ENCODE results near the gene SELL.

The SELL gene

DNA sequence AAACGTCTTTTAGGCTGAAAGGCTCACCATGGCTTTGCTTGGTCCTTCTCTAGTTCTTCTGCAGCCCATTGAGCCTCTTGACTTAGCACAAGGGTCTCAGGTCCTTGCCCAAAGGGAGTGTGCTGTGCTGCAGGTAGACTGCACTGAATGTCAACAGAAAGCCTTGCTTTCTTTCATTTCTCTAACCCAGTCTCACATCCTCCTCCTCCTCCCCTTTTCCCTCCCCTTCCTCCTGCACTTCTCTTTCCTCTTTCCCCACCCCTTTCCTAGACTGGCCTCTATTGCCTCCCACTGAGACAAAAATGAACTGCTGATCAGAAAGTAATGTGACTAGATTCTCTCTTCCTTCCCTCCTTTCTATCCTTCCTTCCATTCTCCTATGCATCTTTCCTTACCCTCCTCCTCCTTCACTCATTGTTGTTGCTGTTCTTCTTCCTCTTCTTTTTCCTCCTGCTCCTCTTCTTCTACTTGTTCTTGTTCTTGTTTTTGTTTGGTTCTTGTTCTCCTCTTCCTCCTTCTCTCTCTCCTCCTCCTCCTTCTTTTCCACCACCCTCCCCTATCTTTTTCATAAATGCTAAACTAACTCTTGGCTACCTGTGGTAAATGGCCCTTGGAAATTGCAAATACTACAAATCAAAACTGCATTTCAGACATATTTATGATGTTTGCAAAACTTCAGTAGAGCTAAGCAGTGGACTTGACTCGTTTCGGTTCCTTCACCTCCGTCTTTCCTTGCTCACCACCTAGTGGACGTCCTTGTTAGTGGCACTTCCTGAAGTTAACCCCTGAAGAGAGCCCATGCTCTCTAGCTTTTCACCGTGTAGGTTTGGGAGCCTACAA, at the start of gene SELL:
Gene SELL (minus strand): TSS at position 152 of the 840 bp plus-strand sequence. CDS start 122 bp downstream, at position 30.
- peak; percentile 93 for TF ChIP-seq CTCF (IDR thresholded peaks at IDR 0.05)

DNA sequence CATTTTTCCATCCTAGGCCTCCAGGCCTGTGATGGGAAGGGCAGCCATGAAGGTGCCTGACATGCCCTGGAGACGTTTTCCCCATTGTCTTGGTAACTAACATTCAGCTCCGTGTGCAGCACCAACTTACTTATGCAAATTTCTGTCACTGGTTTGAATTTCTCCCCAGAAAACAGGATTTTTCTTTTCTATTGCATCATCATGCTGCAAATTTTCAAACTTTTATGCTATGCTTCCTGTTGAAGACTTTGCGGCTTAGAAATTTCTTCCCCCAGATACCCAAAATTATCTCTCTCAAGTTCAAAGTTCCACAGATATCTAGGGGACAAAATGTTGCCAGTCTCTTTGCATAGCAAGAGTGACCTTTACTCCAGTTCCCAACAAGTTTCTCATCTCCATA, 47.6 kb upstream of the SELL start:
- TF ChIP-seq CTCF (IDR thresholded peaks at IDR 0.05), result no peak

- TF ChIP-seq CTCF (IDR thresholded peaks at IDR 0.05), result no peak
Observed at GRCh38 chr1:169753549-169753948, 42.1 kb upstream of the SELL start.

GRCh38 chr1:169750041-169750440, 38.6 kb upstream of the SELL start:
- TF ChIP-seq CTCF (IDR thresholded peaks at IDR 0.05), result no peak

DNA sequence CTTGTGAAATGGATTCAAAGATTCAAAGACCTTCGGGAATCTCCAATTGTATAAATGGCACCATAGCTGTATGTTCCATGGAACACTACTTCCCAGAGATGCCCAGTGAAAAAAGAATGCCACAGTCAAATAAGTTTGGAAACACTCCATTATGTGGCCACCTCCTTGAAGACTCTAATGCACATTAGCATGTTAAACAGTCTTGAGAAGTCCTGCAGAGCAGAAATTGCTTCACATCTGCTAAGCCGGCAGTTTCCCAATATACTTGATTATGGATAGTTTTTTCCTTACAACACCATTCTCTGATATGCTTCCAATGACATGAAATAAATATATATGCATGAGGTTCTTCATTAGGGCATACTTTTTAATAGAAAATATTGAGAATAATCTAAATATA, 35.1 kb upstream of the SELL start:
- TF ChIP-seq CTCF (IDR thresholded peaks at IDR 0.05), result no peak

DNA sequence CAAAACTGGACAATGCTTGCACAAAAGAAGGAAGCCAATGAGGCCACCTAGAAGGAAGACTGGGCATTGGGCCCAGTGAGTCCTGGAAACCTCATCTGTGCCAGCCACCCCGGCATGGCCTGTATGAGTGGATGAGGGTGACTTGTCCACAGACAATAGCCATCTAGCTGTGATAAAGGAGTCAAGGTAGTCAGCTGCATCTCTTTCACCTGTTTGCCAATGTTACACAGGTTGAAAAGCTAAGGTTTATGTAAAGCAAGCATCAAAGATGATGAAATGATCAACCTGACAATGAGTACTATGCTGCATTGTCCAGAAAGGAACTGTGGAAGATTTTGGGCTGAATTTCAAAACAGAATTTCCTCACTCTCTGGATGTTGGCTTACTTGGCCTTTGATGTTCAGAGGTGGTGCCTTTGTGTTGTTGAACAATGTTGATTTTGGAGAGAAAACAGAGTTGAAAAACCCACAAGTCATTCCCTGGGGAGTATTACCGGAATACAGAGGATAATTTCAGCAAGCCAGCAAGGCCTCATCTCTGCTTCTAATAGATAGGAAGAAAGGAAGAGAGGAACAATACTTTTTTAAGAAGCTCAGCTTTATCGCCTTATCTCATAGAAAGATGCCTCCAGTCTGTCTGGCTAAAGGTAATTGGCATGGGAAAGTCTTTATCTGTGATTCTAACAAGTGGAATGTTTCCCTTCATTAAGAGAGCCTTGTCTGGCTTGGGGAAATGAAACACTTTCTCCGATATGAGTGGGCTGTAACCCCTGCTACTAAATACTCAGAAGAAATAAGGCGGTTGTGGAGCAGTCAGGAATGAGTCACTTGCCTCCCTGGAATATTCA, 33.8 kb upstream of the SELL start:
- TF ChIP-seq CTCF (IDR thresholded peaks at IDR 0.05), result no peak

GRCh38 chr1:169741666-169742394, 30.4 kb upstream of the SELL start:
- no peak for TF ChIP-seq CTCF (IDR thresholded peaks at IDR 0.05)
